Neuron (in vitro differentiated cells): ENCODE data around the gene USP36.
"Not testable (repeated sequence)": the region's sequence is repeated elsewhere in the genome, so short reads cannot be mapped to it uniquely, and the experiment has no call there.

Source experiments
- H2AFZ ChIP-seq: one replicate; pipeline ENCODE4 v1.6.1; 2013; ENCODE audit warnings: low read depth, mild to moderate bottlenecking, inconsistent platforms, low read length, moderate library complexity
- H3K27me3 ChIP-seq: one replicate; pipeline ENCODE4 v1.6.1; 2013; ENCODE audit warnings: low read length; ENCODE audit not compliant: insufficient read depth
- H3K36me3 ChIP-seq: one replicate; pipeline ENCODE4 v1.6.1; 2013; ENCODE audit warnings: low read length; ENCODE audit not compliant: insufficient read depth
- H3K4me1 ChIP-seq: one replicate; pipeline ENCODE4 v1.6.1; 2013; ENCODE audit warnings: low read length; ENCODE audit not compliant: insufficient read depth
- H3K4me3 ChIP-seq: 2 replicates; pipeline ENCODE4 v1.5.1; 2013; ENCODE audit warnings: mild to moderate bottlenecking, low read length, moderate library complexity
- H3K9me3 ChIP-seq: one replicate; pipeline ENCODE4 v1.6.1; 2013; ENCODE audit warnings: low read length

Gene USP36

GRCh38 chr17:78766743-78767294 lies 73.8 kb downstream of the USP36 start:
- peaks cover 8% of the 10 kb centered on the region for H3K4me1 ChIP-seq
- H3K9me3 ChIP-seq: no peaks in the 10 kb centered on the region
- no peaks in the 10 kb centered on the region for H3K27me3 ChIP-seq
- no peak overlapping the region for H3K4me3 ChIP-seq
- H3K36me3 ChIP-seq: no peaks in the 10 kb centered on the region
- H2AFZ ChIP-seq: no peak overlapping the region

- no peak overlapping the region for H3K4me3 ChIP-seq
- H3K9me3 ChIP-seq: no peaks in the 10 kb centered on the region
- peaks cover 8% of the 10 kb centered on the region for H3K4me1 ChIP-seq
- no peak overlapping the region for H2AFZ ChIP-seq
- H3K27me3 ChIP-seq: no peaks in the 10 kb centered on the region
- no peaks in the 10 kb centered on the region for H3K36me3 ChIP-seq
Measured at GRCh38 chr17:78766225-78766624, 74.4 kb downstream of the USP36 start.

- no peaks in the 10 kb centered on the region for H3K27me3 ChIP-seq
- no peak overlapping the region for H3K4me3 ChIP-seq
- no peak overlapping the region for H2AFZ ChIP-seq
- H3K36me3 ChIP-seq: no peaks in the 10 kb centered on the region
- peaks cover 8% of the 10 kb centered on the region for H3K4me1 ChIP-seq
- no peaks in the 10 kb centered on the region for H3K9me3 ChIP-seq
Measured at GRCh38 chr17:78765821-78766220, 74.8 kb downstream of the USP36 start.

GRCh38 chr17:78764871-78765270 lies 75.7 kb downstream of the USP36 start:
- Histone ChIP-seq H2AFZ (no peak overlapping the region), H3K4me1 (peaks cover 8% of the 10 kb centered on the region), H3K4me3 (no peak overlapping the region), H3K9me3 (no peaks in the 10 kb centered on the region), H3K27me3 (no peaks in the 10 kb centered on the region), H3K36me3 (no peaks in the 10 kb centered on the region)

- H3K9me3 ChIP-seq: no peaks in the 10 kb centered on the region
- no peaks in the 10 kb centered on the region for H3K27me3 ChIP-seq
- H3K4me3 ChIP-seq: no peak overlapping the region
- no peaks in the 10 kb centered on the region for H3K36me3 ChIP-seq
- H2AFZ ChIP-seq: no peak overlapping the region
- peaks cover 16% of the 10 kb centered on the region for H3K4me1 ChIP-seq
Measured at GRCh38 chr17:78763561-78763960, 77.1 kb downstream of the USP36 start.

- H2AFZ ChIP-seq: no peak overlapping the region
- H3K9me3 ChIP-seq: no peaks in the 10 kb centered on the region
- peaks cover 7% of the 10 kb centered on the region for H3K4me1 ChIP-seq
- no peaks in the 10 kb centered on the region for H3K27me3 ChIP-seq
- no peak overlapping the region for H3K4me3 ChIP-seq
- H3K36me3 ChIP-seq: no peaks in the 10 kb centered on the region
Measured at GRCh38 chr17:78761789-78762406, 78.7 kb downstream of the USP36 start.

- H3K9me3 ChIP-seq: no peaks in the 10 kb centered on the region
- no peak overlapping the region for H2AFZ ChIP-seq
- peaks cover 7% of the 10 kb centered on the region for H3K4me1 ChIP-seq
- H3K4me3 ChIP-seq: no peak overlapping the region
- no peaks in the 10 kb centered on the region for H3K27me3 ChIP-seq
- H3K36me3 ChIP-seq: no peaks in the 10 kb centered on the region
Measured at GRCh38 chr17:78759969-78760352, 80.7 kb downstream of the USP36 start.

- H3K4me1 ChIP-seq: peaks cover 7% of the 10 kb centered on the region
Measured at GRCh38 chr17:78759203-78759968, 81.2 kb downstream of the USP36 start.

GRCh38 chr17:78753316-78754250 lies 87.0 kb downstream of the USP36 start:
- Histone ChIP-seq H3K4me1 (no peaks in the 10 kb centered on the region), H3K4me3 (no peak overlapping the region), H2AFZ (no peak overlapping the region), H3K27me3 (no peaks in the 10 kb centered on the region), H3K9me3 (no peaks in the 10 kb centered on the region), H3K36me3 (no peaks in the 10 kb centered on the region)

More at GRCh38 chr17:78759203-78759968, 81.2 kb downstream of the USP36 start:
- H2AFZ ChIP-seq: no peak overlapping the region
- no peaks in the 10 kb centered on the region for H3K9me3 ChIP-seq
- H3K27me3 ChIP-seq: no peaks in the 10 kb centered on the region
- no peaks in the 10 kb centered on the region for H3K36me3 ChIP-seq
- no peak overlapping the region for H3K4me3 ChIP-seq

- no peaks in the 10 kb centered on the region for H3K4me1 ChIP-seq
- no peaks in the 10 kb centered on the region for H3K36me3 ChIP-seq
- H3K9me3 ChIP-seq: no peaks in the 10 kb centered on the region
- H3K4me3 ChIP-seq: no peak overlapping the region
- no peaks in the 10 kb centered on the region for H3K27me3 ChIP-seq
- H2AFZ ChIP-seq: no peak overlapping the region
Measured at GRCh38 chr17:78751447-78752161, 89.0 kb downstream of the USP36 start.

GRCh38 chr17:78751000-78751399 lies 89.6 kb downstream of the USP36 start:
- not testable (repeated sequence) for H3K4me3 ChIP-seq, H3K9me3 ChIP-seq, H3K4me1 ChIP-seq, H2AFZ ChIP-seq, H3K36me3 ChIP-seq, H3K27me3 ChIP-seq

GRCh38 chr17:78748730-78749317 lies 91.8 kb downstream of the USP36 start:
- Histone ChIP-seq H3K36me3 (no peaks in the 10 kb centered on the region), H3K4me3 (no peak overlapping the region), H3K9me3 (no peaks in the 10 kb centered on the region), H3K4me1 (no peaks in the 10 kb centered on the region), H2AFZ (no peak overlapping the region), H3K27me3 (no peaks in the 10 kb centered on the region)
